Measurements from ENCODE around the gene SLC5A1. TPM values are rescaled to one million over a fixed set of nuclear protein-coding genes. Genes with fewer than 3 reads are reported as not detected.

The SLC5A1 gene
- total and polyA plus RNA-seq, 2 donors from 2014 or later, result 1.0 to 3.0 TPM

DNA sequence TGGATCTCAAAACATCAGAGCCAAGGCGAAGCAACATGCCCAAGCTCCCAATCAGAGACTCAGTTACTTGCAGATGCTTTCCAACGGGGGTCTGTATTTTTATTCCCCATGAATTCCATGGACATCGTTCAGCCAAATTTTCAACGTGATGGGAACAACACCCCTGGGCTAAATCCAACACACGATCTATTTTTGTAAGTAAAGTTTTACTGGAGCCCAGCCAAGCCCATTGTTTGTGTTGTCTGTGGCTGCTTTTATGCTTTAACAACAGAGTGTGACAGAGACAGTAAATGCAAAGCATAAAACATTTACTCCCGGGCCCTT lies 33.7 kb downstream of the SLC5A1 start:
- no peak for FAIRE-seq
- intact Hi-C loops (cut with DNase I), result no loop called here
- Histone ChIP-seq H3K9ac (ENCODE audit: low read length in 3 of 3) (no peak overlapping the region), H3K27me3 (ENCODE audit: control insufficient read depth, insufficient read depth, low read length) (no peaks in the 10 kb centered on the region), H3K9me3 (ENCODE audit: control insufficient read depth in 2 of 3, insufficient read depth in 1 of 3, low read length in 3 of 3) (no peaks in the 10 kb centered on the region), H3K4me3 (ENCODE audit: low read length in 3 of 3) (no peak overlapping the region), H3K4me1 (ENCODE audit: control insufficient read depth in 2 of 3, insufficient read depth in 2 of 3, low read depth in 1 of 3, low read length in 3 of 3) (peaks cover 0 to 39% (median 9%) of the 10 kb centered on the region in 3 donors), H3K36me3 (ENCODE audit: control insufficient read depth in 2 of 3, insufficient read depth in 3 of 3, low read length in 3 of 3) (no peaks in the 10 kb centered on the region), H3K27ac (ENCODE audit: low read depth in 2 of 2, low read length in 2 of 2) (no peak overlapping the region)
- DNase-seq, result peak in 2 of 5 donors; percentile 9 to 41
- TF ChIP-seq, protein P1, sequence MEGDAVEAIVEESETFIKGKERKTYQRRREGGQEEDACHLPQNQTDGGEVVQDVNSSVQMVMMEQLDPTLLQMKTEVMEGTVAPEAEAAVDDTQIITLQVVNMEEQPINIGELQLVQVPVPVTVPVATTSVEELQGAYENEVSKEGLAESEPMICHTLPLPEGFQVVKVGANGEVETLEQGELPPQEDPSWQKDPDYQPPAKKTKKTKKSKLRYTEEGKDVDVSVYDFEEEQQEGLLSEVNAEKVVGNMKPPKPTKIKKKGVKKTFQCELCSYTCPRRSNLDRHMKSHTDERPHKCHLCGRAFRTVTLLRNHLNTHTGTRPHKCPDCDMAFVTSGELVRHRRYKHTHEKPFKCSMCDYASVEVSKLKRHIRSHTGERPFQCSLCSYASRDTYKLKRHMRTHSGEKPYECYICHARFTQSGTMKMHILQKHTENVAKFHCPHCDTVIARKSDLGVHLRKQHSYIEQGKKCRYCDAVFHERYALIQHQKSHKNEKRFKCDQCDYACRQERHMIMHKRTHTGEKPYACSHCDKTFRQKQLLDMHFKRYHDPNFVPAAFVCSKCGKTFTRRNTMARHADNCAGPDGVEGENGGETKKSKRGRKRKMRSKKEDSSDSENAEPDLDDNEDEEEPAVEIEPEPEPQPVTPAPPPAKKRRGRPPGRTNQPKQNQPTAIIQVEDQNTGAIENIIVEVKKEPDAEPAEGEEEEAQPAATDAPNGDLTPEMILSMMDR (IDR thresholded peaks at IDR 0.05; ENCODE audit: borderline replicate concordance, extremely low read depth, insufficient read depth), result no peak

DNA sequence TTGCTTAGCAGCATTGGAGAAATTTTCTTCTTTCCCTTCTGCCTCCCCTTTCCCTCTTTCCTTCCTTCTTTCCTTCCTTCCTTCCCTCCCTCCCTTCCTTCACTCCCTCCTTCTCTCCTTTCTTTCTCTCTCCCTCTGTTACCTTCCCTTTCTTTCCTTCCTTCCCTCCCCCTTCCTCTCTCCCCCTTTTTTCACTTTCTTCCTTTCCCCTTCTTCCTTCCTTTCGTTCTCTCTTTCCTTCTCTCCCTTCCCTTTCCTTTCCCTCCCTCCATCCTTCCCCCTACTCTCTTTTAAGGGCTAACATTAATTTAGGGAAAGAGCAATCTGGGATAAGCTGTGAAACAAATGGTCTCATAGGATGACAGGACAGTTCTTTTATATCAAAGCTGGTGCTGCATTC lies 34.1 kb downstream of the SLC5A1 start:
- no peak for FAIRE-seq

DNA sequence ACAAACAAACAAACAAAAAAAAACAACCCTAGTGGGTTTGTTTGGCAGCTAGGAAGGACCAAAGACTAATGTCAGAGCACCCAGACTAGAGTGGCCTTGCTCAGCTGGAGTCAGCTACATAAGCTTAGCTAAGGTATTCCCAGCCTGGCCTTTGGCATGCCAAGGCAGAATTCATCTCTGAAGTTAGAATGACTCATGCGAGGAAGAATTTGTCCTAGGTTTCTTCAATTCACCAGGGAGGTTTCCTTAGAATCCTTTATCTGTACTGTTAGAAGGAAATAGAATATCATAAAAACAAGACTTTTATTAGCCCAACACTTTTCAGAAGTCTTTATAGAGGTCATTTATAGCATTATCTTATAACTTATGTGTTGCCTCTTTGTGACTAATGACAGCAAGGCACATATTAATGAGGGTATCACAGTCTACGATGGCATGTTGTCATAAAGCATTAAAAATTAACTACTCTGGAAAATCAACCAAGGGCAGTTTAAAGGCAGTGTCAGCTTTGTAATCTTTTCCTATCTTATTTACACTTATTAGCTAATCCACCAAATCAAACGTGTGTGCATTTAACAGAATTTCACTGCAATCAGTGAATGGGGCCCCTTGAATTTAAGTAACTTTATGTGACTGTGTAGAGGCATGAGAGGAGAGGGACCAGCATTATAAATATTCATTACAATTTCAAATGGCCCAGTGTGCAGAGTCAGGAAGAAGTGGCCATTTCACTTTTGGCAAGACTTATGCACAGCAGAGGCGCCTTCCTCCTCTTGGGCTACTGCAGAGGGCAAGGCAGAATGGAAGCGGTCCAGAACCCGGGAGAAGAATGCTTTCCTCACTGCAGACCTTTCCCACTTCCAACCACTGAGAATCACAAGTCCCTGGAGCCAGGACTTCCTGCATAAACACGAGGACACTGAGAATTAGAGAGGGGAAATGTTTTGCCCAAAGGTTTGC lies 36.3 kb downstream of the SLC5A1 start:
- Histone ChIP-seq H3K4me3 (ENCODE audit: low read length in 3 of 3) (no peak overlapping the region), H3K36me3 (ENCODE audit: control insufficient read depth in 2 of 3, insufficient read depth in 3 of 3, low read length in 3 of 3) (no peaks in the 10 kb centered on the region), H3K9me3 (ENCODE audit: control insufficient read depth in 2 of 3, insufficient read depth in 1 of 3, low read length in 3 of 3) (no peaks in the 10 kb centered on the region), H3K27me3 (ENCODE audit: control insufficient read depth, insufficient read depth, low read length) (no peaks in the 10 kb centered on the region), H3K4me1 (ENCODE audit: control insufficient read depth in 2 of 3, insufficient read depth in 2 of 3, low read depth in 1 of 3, low read length in 3 of 3) (peaks cover 0 to 36% (median 6%) of the 10 kb centered on the region in 3 donors), H3K9ac (ENCODE audit: low read length in 3 of 3) (no peak overlapping the region), H3K27ac (ENCODE audit: low read depth in 2 of 2, low read length in 2 of 2) (peak overlapping the region in 1 of 2 donors; percentile 39)
- FAIRE-seq, result peak; percentile 32
- intact Hi-C loops (cut with DNase I), result loop anchor here (10.0 kb wide), 1 partner anchor 105 kb away; no protein-coding TSS in a partner anchor
- TF ChIP-seq, protein P1 (IDR thresholded peaks at IDR 0.05; ENCODE audit: borderline replicate concordance, extremely low read depth, insufficient read depth), result no peak
- peak in 2 of 5 donors; percentile 18 to 45 for DNase-seq

More for the DNA sequence above, 34.1 kb downstream of the SLC5A1 start:
- intact Hi-C loops (cut with DNase I), result no loop called here
- TF ChIP-seq, protein P1 (IDR thresholded peaks at IDR 0.05; ENCODE audit: borderline replicate concordance, extremely low read depth, insufficient read depth), result no peak
- Histone ChIP-seq H3K9ac (ENCODE audit: low read length in 3 of 3) (no peak overlapping the region), H3K4me3 (ENCODE audit: low read length in 3 of 3) (no peak overlapping the region), H3K4me1 (ENCODE audit: control insufficient read depth in 2 of 3, insufficient read depth in 2 of 3, low read depth in 1 of 3, low read length in 3 of 3) (peaks cover 0 to 39% (median 9%) of the 10 kb centered on the region in 3 donors), H3K9me3 (ENCODE audit: control insufficient read depth in 2 of 3, insufficient read depth in 1 of 3, low read length in 3 of 3) (no peaks in the 10 kb centered on the region), H3K36me3 (ENCODE audit: control insufficient read depth in 2 of 3, insufficient read depth in 3 of 3, low read length in 3 of 3) (no peaks in the 10 kb centered on the region), H3K27ac (ENCODE audit: low read depth in 2 of 2, low read length in 2 of 2) (no peak overlapping the region), H3K27me3 (ENCODE audit: control insufficient read depth, insufficient read depth, low read length) (no peaks in the 10 kb centered on the region)
- no peak for DNase-seq
